ENCODE measurements around the gene GALNT17.

GRCh38 chr7:71457846-71458590, 326.1 kb downstream of the GALNT17 start:
- TF ChIP-seq CTCF (IDR thresholded peaks at IDR 0.05): no peak
- no peak for TF ChIP-seq POLR2A (IDR thresholded peaks at IDR 0.05)

Measured in uterus (tissue), 2 donors.